Natural killer cell treated with Interleukin-12 subunit alpha and Interleukin-12 subunit beta and Interleukin-15 and Interleukin-18, amount 100 ng/mL, for 72 hours (primary cell): ENCODE measurements around the gene OLFML2A. TPM values are rescaled to one million over a fixed set of nuclear protein-coding genes. Genes with fewer than 3 reads are reported as not detected.
"Not testable (repeated sequence)": the region's sequence is repeated elsewhere in the genome, so short reads cannot be mapped to it uniquely, and the experiment has no call there.

Source experiments
- ATAC-seq, 2 donors: fragments of 150-1000 bp; cut with Tn5 transposase in 1 of 2; sonication (Bioruptor Pico), chemical (Tn5 transposase) in 1 of 2; 2 replicates each; pipeline ENCODE4 v1.10.0; 2021
- DNase-seq: peaks from one replicate; pipeline ENCODE4 v3.0.0; 2022; ENCODE audit warnings: low spot score
- H3K27ac Mint-ChIP-seq, 2 donors: 1 replicate in 1 of 2; 2 replicates in 1 of 2; pipeline ENCODE4 v1.8.0; 2022; ENCODE audit warnings: mixed read lengths in 2 of 2, mild to moderate bottlenecking in 1 of 2, moderate library complexity in 1 of 2
- H3K27me3 Mint-ChIP-seq, 2 donors: 1 replicate in 1 of 2; 2 replicates in 1 of 2; pipeline ENCODE4 v1.8.0; 2022; ENCODE audit warnings: mixed read lengths in 2 of 2
- H3K36me3 Mint-ChIP-seq: one replicate; pipeline ENCODE4 v1.8.0; 2022; ENCODE audit warnings: mixed read lengths
- H3K4me1 Mint-ChIP-seq, 2 donors: 1 replicate in 1 of 2; 2 replicates in 1 of 2; pipeline ENCODE4 v1.8.0; 2022; ENCODE audit warnings: low read depth in 2 of 2, mixed read lengths in 2 of 2, mild to moderate bottlenecking in 1 of 2
- H3K4me3 Mint-ChIP-seq: one replicate; pipeline ENCODE4 v1.8.0; 2022; ENCODE audit warnings: mixed read lengths
- H3K9me3 Mint-ChIP-seq: 2 replicates; pipeline ENCODE4 v1.8.0; 2022; ENCODE audit warnings: mixed read lengths
- total RNA-seq, 2 donors: library from RNA; stranded (reverse); gene quantifications; one replicate each; pipeline ENCODE4 v1.2.3, GENCODE V29; 2022

OLFML2A gene
- total RNA-seq, 2 donors from 2014 or later = not detected

DNA sequence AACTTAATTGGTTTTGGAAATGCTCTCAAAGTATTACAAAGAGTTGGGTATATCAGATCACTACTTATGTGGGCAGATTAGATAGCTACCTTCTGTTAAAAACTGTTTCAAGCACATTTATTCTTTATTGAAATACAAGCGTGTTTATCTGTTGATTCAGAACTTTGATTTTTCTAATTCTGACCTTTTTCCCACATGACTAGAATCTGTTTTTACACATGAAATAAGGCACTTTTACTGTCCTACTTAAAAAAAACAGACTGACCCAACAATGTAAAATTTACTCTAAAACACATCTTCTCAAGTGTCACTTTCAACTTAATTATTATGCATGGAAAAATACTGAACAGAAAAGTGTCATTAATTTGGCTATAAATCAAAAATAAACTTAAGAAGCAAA lies 10.6 kb upstream of the OLFML2A start:
- Mint-ChIP-seq H3K36me3 (no peaks in the 10 kb centered on the region), H3K4me1 (peaks cover 14 to 15% of the 10 kb centered on the region in 2 donors), H3K4me3 (no peak overlapping the region), H3K9me3 (no peaks in the 10 kb centered on the region), H3K27ac (no peak overlapping the region), H3K27me3 (peaks cover 37 to 71% of the 10 kb centered on the region in 2 donors)
- ATAC-seq (no peak), DNase-seq (no peak)

DNA sequence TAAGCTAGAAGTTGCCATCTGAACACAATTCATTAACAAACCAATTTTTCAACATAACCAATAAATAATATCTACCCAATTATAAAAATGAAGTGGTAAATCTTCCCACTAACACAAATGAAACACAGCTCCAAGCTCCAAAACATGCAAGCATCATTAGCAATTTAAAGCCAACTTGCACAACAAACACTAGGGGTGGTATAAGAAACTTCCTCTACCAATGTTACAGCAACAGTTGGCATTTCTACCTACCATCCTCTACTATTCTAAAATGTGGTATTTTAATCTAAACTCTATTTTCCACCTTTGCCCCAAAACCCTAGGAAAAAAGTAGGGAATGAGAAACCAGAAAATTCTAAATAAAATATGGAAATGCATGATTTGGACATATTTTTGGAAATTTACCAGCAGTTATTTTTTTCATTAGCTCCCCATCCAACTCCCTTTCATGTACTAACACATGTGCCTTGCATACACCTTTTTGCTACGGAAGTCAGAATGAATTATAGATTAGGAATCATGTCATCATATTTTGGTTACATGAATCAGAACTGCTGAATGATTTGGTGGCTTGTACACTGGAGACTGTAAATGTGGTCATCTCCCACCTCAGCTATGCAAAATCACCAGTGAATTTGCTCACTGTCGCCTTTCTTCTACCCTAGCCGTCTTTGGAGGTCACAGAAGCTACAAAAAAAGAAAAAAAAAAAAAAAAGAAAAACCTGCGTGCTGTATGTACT lies 9.9 kb upstream of the OLFML2A start:
- H3K9me3 Mint-ChIP-seq = no peaks in the 10 kb centered on the region
- H3K4me1 Mint-ChIP-seq = peaks cover 14 to 18% of the 10 kb centered on the region in 2 donors
- H3K27me3 Mint-ChIP-seq = peaks cover 36 to 66% of the 10 kb centered on the region in 2 donors
- ATAC-seq (no peak), DNase-seq (no peak)
- no peaks in the 10 kb centered on the region for H3K36me3 Mint-ChIP-seq
- no peak overlapping the region for H3K27ac Mint-ChIP-seq
- no peak overlapping the region for H3K4me3 Mint-ChIP-seq

DNA sequence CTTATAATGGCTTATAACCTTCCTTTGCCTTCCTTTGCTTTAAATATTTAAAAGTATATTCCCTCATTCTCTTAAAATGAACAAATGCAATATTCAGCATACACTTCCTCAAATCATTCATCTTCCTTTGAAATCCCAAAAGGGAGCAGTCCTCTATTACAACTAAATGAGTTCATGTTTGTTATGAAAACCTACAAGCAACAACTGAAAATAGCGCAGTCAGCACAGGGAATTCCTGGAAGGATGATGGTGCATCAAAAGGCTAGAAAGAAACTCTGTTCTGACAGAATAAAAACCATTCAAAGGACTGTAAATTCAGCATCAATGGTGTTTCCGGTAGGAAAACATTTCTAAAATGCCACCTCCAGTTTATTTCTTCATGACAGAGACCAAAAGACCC lies 9.1 kb upstream of the OLFML2A start:
- no peak overlapping the region for H3K27ac Mint-ChIP-seq
- ATAC-seq (no peak), DNase-seq (no peak)
- no peaks in the 10 kb centered on the region for H3K36me3 Mint-ChIP-seq
- peaks cover 22 to 25% of the 10 kb centered on the region in 2 donors for H3K4me1 Mint-ChIP-seq
- H3K27me3 Mint-ChIP-seq = peaks cover 35 to 65% of the 10 kb centered on the region in 2 donors
- no peaks in the 10 kb centered on the region for H3K9me3 Mint-ChIP-seq
- H3K4me3 Mint-ChIP-seq = no peak overlapping the region

DNA sequence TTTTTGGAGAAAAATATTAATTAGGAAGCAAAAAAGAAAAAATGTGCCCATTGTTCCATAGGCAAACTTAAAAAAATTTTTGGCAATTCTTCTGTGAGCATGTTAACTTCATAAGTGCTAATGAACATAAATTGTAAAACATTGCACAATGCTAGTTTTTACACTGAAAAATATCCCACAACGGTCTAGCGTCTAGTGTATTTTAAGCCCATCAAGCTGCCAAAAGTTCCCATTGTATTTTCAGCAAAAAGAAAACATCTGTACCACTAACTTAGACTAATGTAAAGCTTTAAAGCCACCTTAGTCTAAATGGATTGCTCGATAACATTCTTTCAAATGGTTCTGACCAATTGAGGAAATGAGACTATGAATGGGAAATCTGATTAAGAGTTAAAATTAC lies 8.6 kb upstream of the OLFML2A start:
- Mint-ChIP-seq H3K4me3 (no peak overlapping the region), H3K27me3 (peaks cover 31 to 61% of the 10 kb centered on the region in 2 donors), H3K27ac (no peak overlapping the region), H3K36me3 (no peaks in the 10 kb centered on the region), H3K4me1 (peaks cover 22 to 26% of the 10 kb centered on the region in 2 donors), H3K9me3 (no peaks in the 10 kb centered on the region)
- no peak for DNase-seq
- no peak for ATAC-seq

DNA sequence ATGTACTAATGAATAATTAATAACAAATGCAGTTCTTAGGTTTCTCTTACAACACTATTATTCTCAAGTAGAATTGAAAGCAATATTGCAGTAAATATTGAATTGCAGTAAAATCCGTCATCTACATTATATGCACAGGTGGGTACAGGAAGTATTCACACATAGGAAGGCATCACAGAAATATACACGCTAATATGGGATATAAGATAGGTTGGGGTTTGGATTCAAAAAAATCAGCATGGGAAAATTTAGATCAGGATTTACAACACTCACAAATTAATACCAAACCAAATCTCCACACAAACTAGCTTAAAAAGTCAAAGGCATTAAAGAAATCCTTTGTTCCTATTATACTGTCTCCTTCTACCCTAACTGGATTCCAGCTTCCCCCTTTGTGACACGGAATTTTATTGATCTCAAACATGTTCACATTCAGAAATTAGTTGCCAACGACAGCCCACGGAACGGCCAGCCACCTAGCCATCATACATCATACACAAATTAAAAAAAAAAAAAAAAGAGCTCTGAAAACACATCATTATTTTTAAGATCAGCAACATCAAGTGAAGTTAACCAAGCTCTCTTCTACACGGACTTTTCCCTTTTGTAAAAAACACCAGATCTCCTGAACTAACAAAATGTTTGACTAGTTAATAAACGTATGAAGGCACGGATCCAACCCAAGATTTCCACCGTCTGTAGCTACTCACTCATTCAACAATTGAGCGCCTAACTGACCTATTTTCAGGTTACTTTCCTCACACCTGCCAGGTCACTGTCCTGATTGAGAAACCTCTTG lies 8.0 kb upstream of the OLFML2A start:
- H3K27me3 Mint-ChIP-seq = peaks cover 31 to 56% of the 10 kb centered on the region in 2 donors
- peaks cover 22 to 26% of the 10 kb centered on the region in 2 donors for H3K4me1 Mint-ChIP-seq
- peak overlapping the region in 1 of 2 donors; percentile 82 for H3K27ac Mint-ChIP-seq
- DNase-seq = no peak
- no peaks in the 10 kb centered on the region for H3K9me3 Mint-ChIP-seq
- H3K36me3 Mint-ChIP-seq = no peaks in the 10 kb centered on the region
- ATAC-seq = no peak
- peak overlapping the region; percentile 98 for H3K4me3 Mint-ChIP-seq

DNA sequence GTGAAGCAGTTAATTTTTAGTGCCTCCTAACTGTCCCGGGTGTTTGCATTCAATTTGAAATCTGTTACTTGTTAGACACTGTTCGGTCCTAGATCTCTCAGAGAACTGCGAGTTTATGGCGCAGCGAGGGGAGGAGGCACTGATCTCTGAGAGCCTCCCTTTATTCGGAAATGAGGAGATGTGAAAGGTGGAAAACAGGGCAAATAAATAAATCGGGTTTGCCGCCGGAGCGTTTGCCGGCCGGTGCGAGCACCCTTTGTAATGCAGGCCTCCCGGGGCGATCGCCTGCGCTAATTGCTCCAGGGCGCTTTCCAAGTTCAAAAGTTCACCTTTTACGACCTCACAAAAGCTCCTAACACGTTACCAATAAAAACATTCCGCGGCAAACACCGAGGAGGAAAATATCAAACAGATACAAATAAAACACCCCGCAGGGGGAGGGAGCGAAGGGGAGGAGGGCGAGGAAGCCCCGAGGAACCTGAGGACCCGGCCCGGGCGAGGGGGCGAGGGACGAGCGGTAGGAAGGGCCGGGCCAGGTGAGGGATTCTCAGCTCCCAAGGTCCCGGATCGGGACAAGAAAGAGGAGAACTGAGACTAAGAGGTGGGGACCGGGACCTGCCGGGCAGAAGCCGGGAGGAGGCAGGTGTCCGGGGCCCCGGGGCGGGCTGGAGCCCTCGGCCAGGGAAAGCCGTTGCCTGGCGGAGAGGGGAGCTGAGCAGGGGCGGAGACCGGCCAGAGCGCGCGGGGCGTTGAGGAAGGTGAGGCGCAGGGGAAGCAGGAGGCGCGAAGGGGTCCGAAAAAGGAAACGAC lies 7.2 kb upstream of the OLFML2A start:
- ATAC-seq = no peak
- no peaks in the 10 kb centered on the region for H3K36me3 Mint-ChIP-seq
- peaks cover 35 to 51% of the 10 kb centered on the region in 2 donors for H3K27me3 Mint-ChIP-seq
- no peaks in the 10 kb centered on the region for H3K9me3 Mint-ChIP-seq
- H3K27ac Mint-ChIP-seq = peak overlapping the region in 1 of 2 donors; percentile 82
- H3K4me1 Mint-ChIP-seq = peaks cover 27 to 32% of the 10 kb centered on the region in 2 donors
- no peak for DNase-seq
- H3K4me3 Mint-ChIP-seq = peak overlapping the region; percentile 98

DNA sequence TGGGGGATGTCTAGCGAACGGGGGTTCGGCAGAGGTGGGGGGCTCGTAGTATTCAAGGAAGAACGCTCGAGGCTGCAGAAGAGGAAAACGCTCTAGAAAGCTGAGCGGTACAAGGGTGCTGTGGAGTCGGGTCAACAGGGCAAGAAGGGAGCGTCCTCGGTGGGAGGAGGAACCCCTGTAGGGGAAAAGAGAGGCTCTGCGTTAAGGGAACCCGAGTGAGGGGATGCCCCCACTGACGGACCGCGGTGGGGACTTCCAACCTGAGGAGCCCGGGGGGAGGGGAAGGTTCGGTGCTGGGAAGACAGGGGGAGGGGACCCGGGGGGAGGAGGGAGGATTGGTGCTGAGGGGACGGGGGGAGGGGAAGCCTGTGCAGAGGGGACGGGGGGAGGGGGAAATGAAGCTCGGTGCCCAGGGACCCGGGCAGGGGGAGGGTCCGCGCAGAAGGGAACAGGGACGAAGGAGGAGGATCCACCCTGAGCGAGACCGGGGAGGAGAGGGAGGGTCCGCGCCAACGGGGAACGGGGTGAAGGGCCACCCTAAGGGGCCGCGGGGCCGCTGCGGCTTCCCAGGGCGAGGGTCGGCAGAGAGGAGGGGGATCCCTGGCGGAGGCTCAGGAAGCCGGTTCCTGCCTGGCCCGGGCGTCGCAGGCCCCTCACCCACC lies 6.4 kb upstream of the OLFML2A start:
- ATAC-seq (no peak), DNase-seq (no peak)
- Mint-ChIP-seq H3K4me3 (peak overlapping the region; percentile 98), H3K36me3 (no peaks in the 10 kb centered on the region), H3K27ac (peak overlapping the region in 1 of 2 donors; percentile 82), H3K27me3 (peaks cover 36 to 52% of the 10 kb centered on the region in 2 donors), H3K4me1 (peaks cover 27 to 32% of the 10 kb centered on the region in 2 donors), H3K9me3 (no peaks in the 10 kb centered on the region)

DNA sequence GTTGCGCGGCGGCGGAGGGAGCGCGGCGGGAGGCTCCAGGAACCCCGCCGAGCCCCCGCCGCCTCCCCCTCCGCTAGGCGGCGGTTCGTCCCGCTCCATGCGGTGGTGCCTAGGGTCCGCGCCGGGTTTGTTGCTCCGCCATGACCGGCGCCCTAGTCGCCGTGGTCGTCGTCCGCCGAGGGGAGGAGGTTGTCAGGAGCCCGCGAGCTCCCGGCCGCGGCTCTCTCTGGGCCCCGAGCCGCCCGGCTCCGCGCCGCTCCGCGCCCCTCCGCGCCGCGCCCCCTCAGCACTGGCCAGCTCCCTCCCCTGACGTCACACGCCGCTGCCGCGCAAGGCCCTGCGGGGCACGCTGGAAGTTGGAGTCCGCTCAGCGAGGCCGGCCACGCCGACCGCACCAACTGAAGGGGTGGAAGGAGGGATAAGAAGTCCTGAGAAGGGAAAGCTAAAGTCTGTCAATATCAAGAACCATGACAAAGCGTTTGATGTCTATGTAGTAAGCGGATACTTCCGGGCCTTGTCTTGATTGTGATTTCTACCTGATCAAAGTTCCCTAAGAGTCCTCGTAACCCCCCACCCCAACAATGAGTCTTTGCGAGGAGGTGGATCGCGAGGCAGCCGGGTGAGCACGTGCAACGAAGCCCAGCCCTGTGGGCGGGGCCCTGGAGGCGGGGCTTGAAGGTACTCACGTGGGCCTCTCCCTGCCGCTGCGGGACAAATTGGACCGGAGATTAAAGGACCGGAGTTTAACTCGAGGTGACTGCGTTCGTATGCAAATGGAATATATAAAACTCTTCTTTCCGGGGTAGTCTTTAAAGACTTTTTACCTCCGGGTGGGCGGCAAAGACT lies 5.7 kb upstream of the OLFML2A start, which contains the start of gene NR6A1:
TSS of gene NR6A1 (minus strand) at position 291 of the 846 bp plus-strand sequence.
- H3K9me3 Mint-ChIP-seq = no peaks in the 10 kb centered on the region
- H3K27ac Mint-ChIP-seq = peak within 1 kb of the TSS; percentile 79 to 88
- H3K4me1 Mint-ChIP-seq = peaks cover 28 to 37% of the 10 kb centered on the region in 2 donors
- peak; percentile 96 for DNase-seq
- peak within 1 kb of the TSS; percentile 98 for H3K4me3 Mint-ChIP-seq
- H3K36me3 Mint-ChIP-seq = no peaks in the 10 kb centered on the region
- peaks cover 41 to 56% of the 10 kb centered on the region in 2 donors for H3K27me3 Mint-ChIP-seq
- ATAC-seq = peak; percentile 96 to 97

DNA sequence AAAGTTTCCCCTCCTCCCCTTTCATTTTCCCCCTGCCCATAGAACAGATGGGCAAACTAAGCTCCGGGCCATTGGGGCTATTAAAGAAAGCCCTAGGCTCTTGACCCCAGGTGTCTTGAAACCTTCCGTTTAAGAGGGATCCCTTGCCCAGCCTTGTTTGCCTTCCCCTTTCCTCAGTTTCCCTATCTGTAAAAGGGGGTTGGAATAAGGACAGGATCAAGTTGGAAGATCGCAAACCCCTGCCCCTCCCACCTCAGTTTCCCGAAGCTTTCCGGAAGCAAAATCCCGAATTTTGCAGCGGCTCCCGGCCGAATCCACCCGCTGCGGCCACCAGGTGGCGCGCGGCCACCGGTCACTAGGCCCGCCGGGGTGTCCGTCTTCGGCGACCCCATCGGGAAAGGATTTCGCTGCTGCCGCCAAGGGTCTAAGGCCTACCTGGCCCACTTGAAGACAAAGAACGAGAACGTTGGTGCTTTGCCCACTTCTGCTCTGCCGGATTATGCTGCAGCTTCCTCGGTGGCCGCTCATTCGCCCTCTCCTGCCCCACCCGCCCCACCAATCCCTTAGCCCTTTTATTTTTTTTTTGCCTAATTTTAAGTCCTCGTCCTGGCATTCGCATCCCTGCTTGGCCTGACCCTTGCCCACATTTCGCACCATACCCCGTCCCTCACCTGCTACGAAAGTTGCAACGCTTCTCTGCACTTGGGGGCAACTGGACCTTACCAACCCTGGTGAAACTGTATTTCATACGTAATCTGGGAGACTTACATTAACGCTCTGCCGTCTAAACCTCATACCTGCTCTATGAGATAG lies 4.9 kb upstream of the OLFML2A start:
- H3K9me3 Mint-ChIP-seq = no peaks in the 10 kb centered on the region
- H3K36me3 Mint-ChIP-seq = no peaks in the 10 kb centered on the region
- H3K4me1 Mint-ChIP-seq = peaks cover 32 to 41% of the 10 kb centered on the region in 2 donors
- peak overlapping the region; percentile 91 for H3K4me3 Mint-ChIP-seq
- H3K27ac Mint-ChIP-seq = peak overlapping the region; percentile 79 to 88
- ATAC-seq = no peak
- peaks cover 40 to 53% of the 10 kb centered on the region in 2 donors for H3K27me3 Mint-ChIP-seq
- no peak for DNase-seq

DNA sequence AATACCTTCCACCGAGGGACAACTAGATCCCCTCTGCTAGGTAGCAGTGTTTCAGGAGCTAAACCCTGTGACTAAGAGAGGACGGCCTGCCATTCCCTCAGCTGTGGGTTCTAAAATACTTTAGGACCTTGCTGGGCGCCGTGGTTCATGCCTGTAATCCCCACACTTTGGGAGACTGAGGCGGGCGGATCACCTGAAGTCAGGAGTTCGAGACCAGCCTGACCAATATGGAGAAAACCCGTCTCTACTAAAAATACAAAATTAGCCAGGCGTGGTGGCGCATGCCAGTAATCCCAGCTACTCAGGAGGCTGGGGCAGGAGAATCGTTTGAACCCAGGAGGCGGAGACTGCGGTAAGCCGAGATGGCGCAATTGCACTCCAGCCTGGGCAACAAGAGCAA lies 4.1 kb upstream of the OLFML2A start:
- H3K9me3 Mint-ChIP-seq, H3K36me3 Mint-ChIP-seq, ATAC-seq, DNase-seq: not testable (repeated sequence)
- peaks cover 32 to 41% of the 10 kb centered on the region in 2 donors for H3K4me1 Mint-ChIP-seq
- peak overlapping the region; percentile 9 to 77 for H3K27ac Mint-ChIP-seq
- H3K27me3 Mint-ChIP-seq = peaks cover 38 to 48% of the 10 kb centered on the region in 2 donors
- H3K4me3 Mint-ChIP-seq = peak overlapping the region; percentile 91

DNA sequence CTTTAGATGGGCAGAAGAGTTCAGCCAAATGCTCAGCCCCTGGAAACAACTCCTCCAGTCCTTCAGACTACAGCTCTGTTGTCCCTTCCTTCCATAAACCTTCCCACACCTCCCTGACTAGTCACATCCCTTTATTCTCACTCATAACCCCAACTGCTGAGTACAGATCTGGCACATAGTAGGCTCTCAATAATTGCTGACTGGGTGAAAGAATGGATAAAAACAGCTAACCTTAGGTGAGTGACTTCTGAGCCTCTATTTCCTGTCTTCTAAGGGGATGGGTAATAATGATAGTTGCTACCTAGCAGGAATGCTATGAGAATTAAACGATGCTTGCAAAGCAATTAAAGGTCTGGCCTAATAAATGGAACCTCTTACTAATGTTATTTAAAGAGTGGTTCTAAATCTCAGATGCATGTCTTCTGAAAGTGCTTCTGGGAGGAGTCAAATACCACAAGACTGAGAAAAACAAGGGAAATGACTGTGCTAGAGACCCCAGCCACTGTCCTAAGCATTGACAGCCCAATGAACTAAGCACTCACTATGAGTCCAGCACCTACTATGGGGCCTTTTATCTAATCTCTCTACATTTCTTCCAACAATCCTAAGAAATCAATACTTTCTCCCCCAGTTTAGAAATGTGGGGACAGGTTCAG lies 3.3 kb upstream of the OLFML2A start:
- no peaks in the 10 kb centered on the region for H3K9me3 Mint-ChIP-seq
- peak overlapping the region; percentile 13 for H3K4me3 Mint-ChIP-seq
- no peaks in the 10 kb centered on the region for H3K36me3 Mint-ChIP-seq
- ATAC-seq (no peak), DNase-seq (no peak)
- peaks cover 32 to 41% of the 10 kb centered on the region in 2 donors for H3K4me1 Mint-ChIP-seq
- H3K27ac Mint-ChIP-seq = peak overlapping the region in 1 of 2 donors; percentile 17
- H3K27me3 Mint-ChIP-seq = peaks cover 38 to 41% of the 10 kb centered on the region in 2 donors
